HUDEP-2 (cell line): Measurements from ENCODE around the gene ACKR2.
A peak's percentile ranks its signal among the peaks of the same experiment; 100 is the strongest.

Experiments
- DNase-seq, 76 experiments: peaks; one replicate each; lab custom pipeline; 2025; ENCODE audit not compliant: unreplicated experiment in 76 of 76; lab: John Stamatoyannopoulos, UW

The ACKR2 gene

DNA sequence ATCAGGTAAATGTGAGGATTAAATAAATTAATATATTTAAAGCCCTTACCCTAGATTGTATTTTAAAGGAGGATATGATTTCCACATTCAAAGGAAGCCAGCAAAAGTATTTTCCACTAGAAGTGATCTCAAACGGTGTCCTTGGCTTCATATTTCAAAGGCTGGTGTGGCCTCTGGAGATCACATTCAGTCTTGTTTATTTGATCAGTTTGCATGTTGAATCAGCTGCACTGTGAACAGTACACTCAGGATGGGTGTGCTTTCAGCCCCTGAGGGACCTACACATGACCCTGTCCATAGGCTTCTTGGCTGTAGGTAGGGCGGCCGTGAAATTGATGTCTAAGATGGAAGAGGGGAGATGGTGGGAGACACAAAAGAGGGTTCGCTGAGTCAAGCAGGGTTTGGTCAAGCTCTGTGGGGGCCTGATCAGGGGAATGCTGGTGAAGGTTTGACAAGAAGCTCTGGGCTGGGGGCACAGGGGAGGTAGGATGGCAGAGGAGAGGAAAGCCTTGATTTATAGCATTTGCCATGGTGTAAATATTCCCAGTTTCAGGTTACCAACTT, 44.6 kb downstream of the ACKR2 start:
- no peak for DNase-seq

DNA sequence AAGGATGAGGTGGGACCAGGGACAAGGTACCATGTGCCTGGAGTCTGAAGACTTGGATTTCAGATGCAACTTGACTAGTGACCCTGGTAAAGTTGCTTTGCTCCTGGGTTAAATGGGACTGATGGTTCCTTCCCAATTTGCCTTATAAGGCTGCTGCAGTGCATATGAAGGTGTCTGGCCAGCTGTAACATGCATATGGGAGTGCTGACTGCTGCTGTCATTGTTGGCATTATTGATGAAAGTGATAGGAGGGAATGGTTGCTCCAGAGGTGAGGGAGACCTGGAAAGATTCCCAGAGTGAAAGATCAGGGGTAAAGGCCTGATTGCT, 45.9 kb downstream of the ACKR2 start:
- DNase-seq: no peak

DNA sequence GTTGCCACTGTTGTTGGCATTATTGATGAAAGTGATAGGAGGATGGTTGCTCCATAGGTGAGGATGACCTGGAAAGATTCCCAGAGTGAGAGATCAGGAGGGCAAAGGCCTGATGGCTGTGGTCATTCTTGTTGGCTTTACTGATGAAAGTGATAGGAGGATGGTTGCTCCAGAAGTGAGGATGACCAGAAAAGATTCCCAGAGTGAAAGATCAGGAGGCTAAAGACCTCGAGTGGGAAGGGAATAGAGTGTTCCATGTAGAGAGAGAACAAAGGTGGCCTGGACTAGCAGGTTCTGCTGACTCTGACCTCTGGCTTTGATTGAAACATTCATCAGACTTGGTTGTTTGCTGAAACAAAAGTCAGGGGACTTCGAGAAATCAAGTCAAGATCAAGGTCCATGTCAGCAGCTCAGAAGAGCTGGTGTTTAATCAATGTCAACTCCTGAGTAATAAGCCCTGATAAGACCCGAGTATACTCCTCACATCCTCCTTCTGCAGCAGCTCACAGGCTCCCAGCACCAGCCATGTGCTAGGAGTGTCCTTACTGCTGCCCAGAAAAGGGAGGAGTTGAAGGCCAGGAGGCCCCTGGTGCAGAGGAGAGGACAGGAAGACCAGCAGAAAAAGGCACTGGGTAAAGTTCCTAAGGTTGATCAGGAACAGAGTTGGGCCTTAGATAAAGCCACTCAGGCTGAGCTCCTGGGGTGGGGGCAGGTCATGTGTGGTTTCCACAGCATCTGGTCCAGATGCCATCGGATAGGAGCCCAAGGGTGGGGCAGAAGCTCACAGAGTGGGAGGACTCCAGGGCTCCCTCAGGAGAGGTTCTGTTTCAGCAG, 46.5 kb downstream of the ACKR2 start:
- DNase-seq: peak in 74 of 76 experiments; percentile 15 to 86 (median 66)

DNA sequence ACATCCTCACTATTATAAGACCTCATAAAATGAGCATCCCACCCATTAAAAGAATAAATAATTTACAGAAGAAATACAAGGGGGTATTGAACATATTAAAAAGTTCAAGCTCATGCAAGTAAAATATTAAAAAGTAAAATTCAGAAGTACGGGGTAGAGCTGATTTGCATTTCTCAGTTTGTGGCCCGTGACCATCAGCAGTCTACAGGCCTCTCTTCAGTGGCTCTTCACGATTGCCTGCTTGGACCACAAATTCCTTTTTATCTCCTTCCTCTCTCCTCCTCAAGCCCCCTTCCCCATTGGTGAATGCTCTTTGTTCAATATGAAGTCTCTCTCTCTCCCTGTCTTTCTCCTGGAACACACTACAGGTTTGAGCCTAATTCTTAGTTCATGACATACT, 47.3 kb downstream of the ACKR2 start:
- DNase-seq: no peak

DNA sequence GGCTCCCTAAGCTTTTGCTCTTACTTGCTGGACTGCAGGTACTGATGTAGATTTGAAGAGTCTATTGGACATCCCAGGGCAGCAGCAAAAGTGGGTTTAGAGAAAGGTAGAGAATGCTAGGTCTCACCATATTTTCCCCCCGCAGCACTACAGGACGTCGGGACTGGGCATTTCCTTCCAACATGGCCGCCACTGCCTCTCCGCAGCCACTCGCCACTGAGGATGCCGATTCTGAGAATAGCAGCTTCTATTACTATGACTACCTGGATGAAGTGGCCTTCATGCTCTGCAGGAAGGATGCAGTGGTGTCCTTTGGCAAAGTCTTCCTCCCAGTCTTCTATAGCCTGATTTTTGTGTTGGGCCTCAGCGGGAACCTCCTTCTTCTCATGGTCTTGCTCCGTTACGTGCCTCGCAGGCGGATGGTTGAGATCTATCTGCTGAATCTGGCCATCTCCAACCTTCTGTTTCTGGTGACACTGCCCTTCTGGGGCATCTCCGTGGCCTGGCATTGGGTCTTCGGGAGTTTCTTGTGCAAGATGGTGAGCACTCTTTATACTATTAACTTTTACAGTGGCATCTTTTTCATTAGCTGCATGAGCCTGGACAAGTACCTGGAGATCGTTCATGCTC, 55.2 kb downstream of the ACKR2 start:
- DNase-seq: no peak

DNA sequence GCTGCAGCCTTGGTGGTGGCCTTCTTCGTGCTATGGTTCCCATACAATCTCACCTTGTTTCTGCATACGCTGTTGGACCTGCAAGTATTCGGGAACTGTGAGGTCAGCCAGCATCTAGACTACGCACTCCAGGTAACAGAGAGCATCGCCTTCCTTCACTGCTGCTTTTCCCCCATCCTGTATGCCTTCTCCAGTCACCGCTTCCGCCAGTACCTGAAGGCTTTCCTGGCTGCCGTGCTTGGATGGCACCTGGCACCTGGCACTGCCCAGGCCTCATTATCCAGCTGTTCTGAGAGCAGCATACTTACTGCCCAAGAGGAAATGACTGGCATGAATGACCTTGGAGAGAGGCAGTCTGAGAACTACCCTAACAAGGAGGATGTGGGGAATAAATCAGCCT, 56.0 kb downstream of the ACKR2 start:
- DNase-seq: no peak

DNA sequence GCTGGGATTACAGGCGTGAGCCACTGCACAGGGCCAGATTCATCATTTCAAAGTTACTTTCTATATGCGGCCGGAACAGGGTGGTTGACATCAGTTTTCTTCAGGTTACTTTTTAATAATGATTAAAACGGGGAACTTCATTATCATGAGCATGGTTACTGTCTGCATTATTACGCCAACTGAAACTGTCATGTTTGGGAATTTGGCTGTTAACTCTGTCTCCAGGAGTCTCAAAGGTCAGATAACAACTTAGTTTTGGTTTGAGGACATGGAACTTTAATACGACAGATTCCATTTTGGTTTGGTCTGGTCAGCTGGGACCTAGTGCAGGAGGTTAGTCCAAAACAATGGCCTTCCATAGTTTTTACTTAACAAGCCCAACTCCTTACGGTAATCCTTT, 57.9 kb downstream of the ACKR2 start:
- DNase-seq: no peak

DNA sequence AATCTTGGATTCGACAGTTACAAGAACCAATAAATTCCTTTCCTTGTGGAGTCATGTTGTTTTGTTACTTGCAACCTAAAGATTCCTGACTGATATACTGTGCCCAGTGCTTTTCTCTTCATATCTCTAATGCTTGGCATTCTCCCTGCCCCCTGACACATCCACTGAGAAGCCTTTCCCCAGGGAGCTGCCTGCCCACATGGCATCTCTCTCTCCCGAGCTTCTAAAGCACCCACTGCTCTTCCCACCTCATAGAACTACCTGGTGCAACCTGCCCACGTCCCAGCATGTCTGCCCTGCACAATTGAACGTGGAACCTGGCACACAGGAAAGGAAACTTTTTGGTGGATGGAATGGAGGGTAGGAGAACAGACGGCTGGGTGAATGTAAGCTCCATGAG, 59.6 kb downstream of the ACKR2 start:
- DNase-seq: no peak

DNA sequence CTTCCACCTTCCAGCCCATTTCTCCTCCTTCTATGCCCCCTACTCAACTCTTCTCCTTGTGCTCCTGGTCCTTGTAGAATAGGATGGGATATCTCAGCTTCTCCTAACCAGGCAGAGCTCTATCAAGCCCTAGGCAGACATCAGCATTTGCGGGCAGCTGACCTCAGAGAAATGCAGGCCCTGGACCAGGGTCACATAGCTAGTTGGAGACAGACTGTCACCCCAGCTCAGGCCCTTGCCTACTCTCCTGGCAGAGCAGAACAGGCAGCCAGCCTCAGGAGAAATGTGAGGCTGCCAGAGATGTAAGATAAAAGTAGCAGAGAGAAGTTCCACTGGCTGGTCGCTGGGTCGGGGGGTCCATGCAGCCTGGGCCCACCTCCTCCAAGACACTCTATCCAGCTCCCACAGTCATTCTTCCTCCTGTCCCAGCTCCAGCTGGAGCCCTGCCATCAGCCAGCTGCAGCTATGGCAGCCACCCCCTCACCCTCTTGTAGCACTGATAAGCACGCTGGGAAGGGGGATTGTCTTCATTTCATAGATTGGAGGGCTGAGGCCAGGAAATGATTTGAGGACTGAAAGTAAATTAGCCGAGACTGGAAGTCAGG, 62.4 kb downstream of the ACKR2 start:
- peak in 45 of 76 experiments; percentile 4 to 64 (median 26) for DNase-seq

DNA sequence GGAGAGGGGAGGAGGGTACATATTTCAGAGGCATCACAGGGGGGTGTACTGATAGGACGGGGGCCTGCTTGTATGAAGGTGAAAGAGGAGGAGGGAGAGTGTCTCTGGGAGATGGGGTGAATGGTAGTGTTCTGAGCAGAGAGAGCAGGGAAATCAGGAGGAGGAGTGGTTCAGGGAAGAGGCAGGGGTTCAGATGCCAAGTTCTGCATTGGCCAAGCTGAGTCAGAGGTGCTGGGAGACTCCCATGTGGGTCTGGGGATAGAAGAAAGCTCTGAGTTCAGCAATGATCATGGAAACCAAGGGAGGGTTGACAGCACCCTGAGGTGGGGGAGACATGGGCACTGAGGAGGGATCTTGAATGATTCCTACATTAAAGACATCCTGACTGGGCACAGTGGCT, 63.5 kb downstream of the ACKR2 start:
- DNase-seq: no peak

DNA sequence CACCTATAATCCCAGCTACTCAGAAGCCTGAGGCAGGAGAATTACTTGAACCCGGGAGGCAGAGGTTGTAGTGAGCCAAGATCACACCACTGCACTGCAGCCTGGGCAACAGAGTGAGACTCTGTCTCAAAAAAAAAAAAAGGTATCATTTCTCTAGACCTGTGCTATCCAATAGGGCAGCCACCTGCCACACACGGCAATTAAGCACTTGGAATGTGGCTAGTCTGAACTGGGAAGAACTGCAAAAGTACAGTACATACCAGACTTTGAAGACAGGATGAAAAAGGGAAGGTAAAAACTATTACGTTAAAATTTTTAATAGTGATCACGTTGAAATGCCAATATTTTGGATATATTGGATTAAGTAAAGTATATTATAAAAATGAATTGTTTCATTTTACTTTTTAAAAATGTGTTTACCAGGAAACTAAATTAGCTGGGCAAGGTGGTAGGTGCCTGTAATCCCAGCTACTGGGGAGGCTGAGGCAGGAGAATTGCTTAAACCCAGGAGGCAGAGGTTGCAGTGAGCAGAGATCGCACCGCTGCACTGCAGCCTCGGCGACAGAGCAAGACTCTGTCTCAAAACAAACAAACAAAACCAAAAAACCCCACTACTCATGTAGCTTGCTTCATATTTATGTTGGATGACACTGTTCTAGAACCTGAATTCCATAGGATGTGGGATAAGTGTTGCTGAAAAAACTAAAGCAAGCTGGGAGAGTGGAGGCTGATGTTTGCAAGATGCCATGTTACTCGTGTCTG, 64.2 kb downstream of the ACKR2 start:
- no peak for DNase-seq

DNA sequence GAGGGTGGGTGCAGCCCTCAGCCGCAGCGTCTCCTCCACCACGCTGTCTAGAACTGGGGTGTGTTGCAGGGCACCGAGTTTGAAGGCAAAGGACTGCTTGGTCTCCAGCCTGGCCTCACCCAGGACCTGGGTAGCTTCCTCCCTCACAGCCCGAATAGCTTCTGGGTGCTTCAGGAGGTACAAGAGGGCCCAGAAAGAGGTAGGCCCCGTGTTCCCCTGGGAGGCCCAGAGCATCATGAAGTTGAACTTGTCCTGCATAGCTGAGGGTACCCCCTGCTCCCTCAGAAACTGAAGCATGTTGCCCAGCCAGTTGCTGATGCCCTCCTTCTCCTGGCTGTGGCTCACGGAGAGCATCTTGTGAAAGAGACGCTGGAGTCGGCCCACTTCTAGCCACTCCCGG, 65.5 kb downstream of the ACKR2 start:
- no peak for DNase-seq

DNA sequence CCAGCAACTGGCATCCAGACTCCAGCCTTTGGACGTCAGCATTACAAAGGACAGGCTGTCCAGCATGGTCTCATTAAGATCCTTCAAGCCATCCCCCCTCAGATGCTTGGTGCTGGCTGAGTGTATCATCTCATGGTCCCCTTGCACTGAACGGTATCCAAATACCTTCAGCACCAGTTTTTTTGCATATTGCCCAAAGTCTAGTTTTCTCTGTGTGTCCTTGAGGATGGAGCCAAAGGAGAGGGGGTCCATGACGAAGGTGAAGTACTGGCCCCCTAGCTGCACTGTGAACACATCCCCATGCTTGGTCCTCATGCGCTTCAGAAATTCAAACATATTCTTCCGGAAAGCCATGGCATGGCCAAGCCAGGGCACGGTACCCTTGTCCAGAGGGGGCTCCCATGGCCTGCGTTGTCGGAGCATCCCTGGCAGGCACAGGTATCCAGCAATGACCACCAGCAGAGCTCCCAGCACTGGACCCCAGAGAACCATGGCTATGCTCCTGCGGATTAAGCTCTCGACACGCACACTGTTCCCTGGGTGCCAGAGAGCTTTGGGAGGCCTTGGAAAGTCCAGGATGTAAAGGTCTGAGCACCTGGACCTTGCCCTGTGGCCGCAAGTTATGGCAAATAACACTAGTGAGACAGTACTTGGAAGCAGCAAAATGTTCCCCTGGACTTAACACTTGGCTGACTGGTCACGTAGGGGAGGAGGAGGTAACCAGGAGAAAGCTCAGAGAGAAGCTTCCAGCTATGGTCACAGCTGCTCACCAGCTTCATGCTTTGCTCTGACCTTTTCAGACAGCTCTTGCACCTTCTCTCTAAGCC, 66.3 kb downstream of the ACKR2 start, which contains the start of gene CYP8B1:
Gene CYP8B1 (minus strand): TSS at position 555 of the 827 bp plus-strand sequence. CDS start 63 bp downstream, at position 492.
- DNase-seq: no peak

DNA sequence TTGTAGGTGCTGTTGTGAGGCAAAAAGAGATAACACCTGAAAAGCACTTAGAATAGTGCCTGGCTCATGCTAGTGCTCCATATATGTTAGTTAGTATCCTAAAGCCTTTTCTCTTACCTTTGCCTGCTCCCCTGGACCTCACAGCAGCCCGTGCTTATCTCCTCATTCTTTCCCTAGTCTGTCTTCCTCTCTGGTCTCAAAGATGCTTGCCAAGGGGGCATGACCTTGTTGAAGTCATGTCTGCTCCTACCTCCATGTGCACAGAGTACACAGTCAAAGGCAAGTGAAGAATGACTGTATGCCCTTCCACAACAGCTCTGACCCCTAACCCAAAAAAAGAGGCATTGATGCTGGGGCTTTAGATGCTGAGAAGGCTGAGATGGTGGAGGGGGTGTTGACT, 67.2 kb downstream of the ACKR2 start:
- DNase-seq: no peak

DNA sequence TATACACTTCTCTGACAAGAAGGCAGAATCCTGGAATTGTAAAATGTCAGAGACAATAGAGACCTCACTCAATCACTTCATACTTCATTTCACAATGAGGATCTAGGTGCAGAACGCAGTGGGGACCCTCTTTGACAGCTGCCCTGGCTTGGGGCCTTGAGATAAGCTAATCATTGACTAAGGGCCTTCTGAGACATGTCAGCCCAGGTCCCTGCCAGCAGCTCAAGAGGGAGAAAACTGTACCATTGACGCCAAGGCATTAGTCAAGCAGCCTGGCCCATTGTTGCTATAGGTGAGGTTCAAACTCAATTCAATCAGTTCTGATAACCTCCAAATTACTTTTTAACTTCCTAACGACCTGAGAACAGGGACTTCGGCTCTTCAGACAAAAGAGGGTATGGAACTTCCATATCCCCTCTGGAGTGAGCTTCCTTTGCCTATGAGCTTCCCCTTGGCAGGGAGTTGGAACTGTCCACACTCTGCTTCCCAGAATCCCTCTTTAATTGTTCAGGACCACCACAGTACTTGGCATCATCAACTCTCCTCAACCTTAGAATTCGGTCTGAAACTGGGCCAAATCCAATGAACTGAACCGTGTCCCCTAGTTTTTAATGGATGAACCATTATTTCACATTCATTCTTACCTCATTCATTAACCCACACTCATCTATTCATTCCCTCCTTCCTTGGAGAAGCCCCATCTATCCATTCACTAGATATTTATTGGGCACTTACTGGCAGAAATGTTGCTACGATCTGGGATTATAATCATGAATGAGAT, 67.9 kb downstream of the ACKR2 start:
- DNase-seq: peak in 1 of 76 experiments; percentile 8

DNA sequence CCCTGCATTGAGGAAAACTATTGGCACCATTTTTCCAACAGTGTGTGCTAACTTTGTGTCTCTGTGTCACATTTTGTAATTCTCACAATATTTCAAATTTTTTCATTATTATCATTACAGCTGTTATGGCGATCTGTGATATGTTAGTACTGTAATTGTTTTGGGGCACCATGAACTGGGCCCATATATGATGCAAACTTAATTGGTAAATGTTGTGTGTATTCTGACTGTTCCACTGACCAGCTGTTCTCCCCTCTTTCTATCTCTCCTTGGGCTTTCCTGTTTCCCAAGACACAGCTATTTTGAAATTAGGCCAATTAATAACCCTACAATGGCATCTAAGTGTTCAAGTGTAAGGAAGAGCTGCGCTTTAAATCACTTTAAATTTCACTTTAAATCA, 68.6 kb downstream of the ACKR2 start:
- DNase-seq: no peak

DNA sequence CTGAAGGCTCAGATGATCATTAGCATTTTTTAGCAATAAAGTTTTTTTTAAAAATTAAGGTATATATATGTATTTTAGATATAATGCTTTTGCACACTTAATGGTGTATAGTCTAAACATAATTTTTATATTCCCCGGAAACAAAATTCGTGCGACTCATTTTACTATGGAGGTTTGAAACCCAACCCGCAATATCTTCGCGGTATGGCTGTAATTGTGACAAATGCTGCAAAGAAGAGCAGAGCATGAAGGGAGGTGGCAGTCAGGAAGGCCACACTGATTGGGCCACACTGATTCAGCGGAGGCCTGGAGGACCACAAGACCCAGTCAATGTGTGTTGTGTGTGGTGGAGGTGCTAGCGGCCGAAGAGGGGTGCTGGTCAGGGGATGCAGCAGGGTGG, 70.9 kb downstream of the ACKR2 start:
- no peak for DNase-seq

DNA sequence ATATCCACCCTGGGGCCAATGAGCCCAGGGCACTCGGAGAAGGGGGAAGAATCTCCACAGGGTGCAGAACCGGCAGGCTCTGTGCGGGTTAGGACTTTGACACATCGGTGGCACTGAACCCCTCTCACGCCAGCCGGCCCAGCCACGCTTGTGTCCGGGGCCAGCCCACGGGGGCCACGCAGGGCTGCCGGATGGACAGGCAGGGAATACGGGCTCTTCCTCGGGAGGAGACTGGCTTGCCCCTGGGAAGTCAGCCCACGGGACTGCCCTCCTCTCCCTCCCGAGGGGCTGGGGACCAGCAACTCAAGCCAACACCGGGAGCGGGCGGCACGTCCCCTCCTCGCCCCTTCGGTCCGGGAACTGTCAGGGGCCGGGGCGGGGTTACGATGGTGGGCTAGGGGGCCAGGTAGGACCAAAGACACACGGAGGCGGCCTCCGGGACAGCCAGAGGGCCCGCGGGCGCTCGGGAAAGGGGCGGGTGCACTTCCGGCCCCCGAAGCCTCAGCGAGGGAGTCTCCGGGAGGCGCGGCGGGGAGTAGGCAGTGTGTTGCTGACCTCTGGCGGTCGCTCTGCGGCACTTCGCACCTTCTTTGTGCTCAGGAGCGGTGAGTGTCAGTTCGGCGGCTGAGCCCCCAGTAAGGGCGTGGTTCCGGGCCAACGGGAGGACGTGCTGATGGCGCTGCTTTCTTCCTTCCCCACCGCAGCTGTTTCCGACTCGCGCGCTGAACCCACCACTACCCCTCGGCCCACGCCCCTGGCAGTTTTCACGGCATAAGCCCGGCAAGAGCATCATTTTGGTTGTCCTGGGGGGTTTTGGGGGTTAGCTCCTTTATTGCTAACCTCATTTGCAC, 71.6 kb downstream of the ACKR2 start:
- DNase-seq: peak in 74 of 76 experiments; percentile 14 to 87 (median 75)
